Nephron progenitor cell (in vitro differentiated cells): ENCODE results near the gene ANO10.

ENCODE experiments used
- DNase-seq: peaks from one replicate; pipeline ENCODE4 v3.0.0; 2021
- H3K27ac Mint-ChIP-seq: 2 replicates; pipeline ENCODE4 v1.8.0; 2021; ENCODE audit warnings: mild to moderate bottlenecking, moderate library complexity, mixed read lengths
- H3K27me3 Mint-ChIP-seq: 2 replicates; pipeline ENCODE4 v1.8.0; 2021; ENCODE audit warnings: mild to moderate bottlenecking, low read depth, mixed read lengths; ENCODE audit not compliant: poor library complexity
- H3K36me3 Mint-ChIP-seq: 2 replicates; pipeline ENCODE4 v1.8.0; 2021; ENCODE audit warnings: low read depth, mixed read lengths
- H3K4me1 Mint-ChIP-seq: 2 replicates; pipeline ENCODE4 v1.8.0; 2021; ENCODE audit warnings: mixed read lengths
- H3K4me3 Mint-ChIP-seq: 2 replicates; pipeline ENCODE4 v1.8.0; 2021; ENCODE audit warnings: mild to moderate bottlenecking, moderate library complexity, mixed read lengths
- H3K9me3 Mint-ChIP-seq: 2 replicates; pipeline ENCODE4 v1.8.0; 2021; ENCODE audit warnings: mild to moderate bottlenecking, moderate library complexity, mixed read lengths
- TF ChIP-seq, protein P1 (sequence below): fragments of 200-600 bp; sonication (generic); IDR thresholded peaks from 2 replicates; pipeline ENCODE4 v1.5.0; 2021; ENCODE audit warnings: antibody characterized with exemption

The ANO10 gene

DNA sequence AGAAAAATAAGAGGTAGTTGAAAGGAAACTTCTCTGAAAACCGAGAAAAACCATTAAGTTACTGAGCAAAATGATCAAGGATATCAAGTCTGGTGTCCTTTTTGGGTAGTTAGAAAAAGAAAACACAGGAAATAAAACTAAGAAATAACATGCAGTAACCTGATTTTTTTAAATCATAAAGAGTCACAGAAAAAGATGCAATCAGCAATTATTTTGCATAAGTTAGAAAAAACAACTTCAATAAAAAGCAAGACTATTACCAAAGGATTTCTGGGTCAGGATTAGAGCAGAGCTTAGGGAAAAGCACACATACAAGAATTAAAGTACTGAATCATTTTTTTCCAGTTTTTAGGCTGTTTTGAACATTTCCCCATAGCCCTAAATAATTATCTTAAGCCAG, 28.5 kb upstream of the ANO10 start:
- TF ChIP-seq, protein P1, sequence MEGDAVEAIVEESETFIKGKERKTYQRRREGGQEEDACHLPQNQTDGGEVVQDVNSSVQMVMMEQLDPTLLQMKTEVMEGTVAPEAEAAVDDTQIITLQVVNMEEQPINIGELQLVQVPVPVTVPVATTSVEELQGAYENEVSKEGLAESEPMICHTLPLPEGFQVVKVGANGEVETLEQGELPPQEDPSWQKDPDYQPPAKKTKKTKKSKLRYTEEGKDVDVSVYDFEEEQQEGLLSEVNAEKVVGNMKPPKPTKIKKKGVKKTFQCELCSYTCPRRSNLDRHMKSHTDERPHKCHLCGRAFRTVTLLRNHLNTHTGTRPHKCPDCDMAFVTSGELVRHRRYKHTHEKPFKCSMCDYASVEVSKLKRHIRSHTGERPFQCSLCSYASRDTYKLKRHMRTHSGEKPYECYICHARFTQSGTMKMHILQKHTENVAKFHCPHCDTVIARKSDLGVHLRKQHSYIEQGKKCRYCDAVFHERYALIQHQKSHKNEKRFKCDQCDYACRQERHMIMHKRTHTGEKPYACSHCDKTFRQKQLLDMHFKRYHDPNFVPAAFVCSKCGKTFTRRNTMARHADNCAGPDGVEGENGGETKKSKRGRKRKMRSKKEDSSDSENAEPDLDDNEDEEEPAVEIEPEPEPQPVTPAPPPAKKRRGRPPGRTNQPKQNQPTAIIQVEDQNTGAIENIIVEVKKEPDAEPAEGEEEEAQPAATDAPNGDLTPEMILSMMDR: no peak
- Mint-ChIP-seq H3K9me3 (peaks cover 4% of the 10 kb centered on the region), H3K4me1 (peaks cover 19% of the 10 kb centered on the region), H3K36me3 (peaks cover 4% of the 10 kb centered on the region), H3K27me3 (no peaks in the 10 kb centered on the region), H3K4me3 (no peak overlapping the region), H3K27ac (no peak overlapping the region)
- DNase-seq: no peak

DNA sequence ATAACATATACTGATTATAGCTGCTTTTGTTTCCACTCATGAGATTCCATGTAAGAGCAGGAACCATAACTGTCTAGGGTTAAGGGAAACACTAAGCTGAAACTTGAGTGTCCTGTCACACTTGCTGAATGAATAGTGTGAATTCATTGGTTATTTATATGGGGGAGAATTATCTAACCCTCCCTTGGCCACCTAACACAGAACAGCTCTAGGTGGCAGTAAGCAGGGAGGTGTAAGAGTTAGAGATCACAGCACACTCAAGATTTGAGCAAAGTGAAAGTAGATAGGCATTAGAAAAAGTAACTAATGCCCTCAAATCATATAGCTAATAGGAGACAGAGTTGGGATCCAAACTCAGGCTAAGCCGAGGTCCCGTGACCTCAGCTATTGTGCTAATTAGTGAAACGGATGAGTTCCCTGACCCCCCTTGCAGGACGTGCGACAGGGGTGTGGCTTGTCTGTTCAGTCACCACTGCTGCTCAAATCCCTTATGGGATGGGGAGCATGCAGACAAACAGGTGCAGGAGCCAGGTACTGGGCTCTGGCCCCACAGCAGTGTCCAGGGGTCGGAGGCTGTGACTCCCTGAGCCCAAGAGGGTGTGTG, 27.7 kb upstream of the ANO10 start:
- TF ChIP-seq, protein P1: no peak
- Mint-ChIP-seq H3K36me3 (no peaks in the 10 kb centered on the region), H3K27me3 (no peaks in the 10 kb centered on the region), H3K27ac (no peak overlapping the region), H3K9me3 (no peaks in the 10 kb centered on the region), H3K4me1 (peaks cover 15% of the 10 kb centered on the region), H3K4me3 (no peak overlapping the region)
- DNase-seq: peak; percentile 12

- H3K4me1 Mint-ChIP-seq: peaks cover 15% of the 10 kb centered on the region
- H3K4me3 Mint-ChIP-seq: no peak overlapping the region
- no peaks in the 10 kb centered on the region for H3K27me3 Mint-ChIP-seq
- no peaks in the 10 kb centered on the region for H3K9me3 Mint-ChIP-seq
- H3K27ac Mint-ChIP-seq: no peak overlapping the region
- DNase-seq: no peak
- H3K36me3 Mint-ChIP-seq: no peaks in the 10 kb centered on the region
- TF ChIP-seq, protein P1: no peak
These were observed 27.1 kb upstream of the ANO10 start for GRCh38 chr3:43648957-43649356.

- H3K36me3 Mint-ChIP-seq: no peaks in the 10 kb centered on the region
- H3K9me3 Mint-ChIP-seq: no peaks in the 10 kb centered on the region
- H3K27ac Mint-ChIP-seq: no peak overlapping the region
- TF ChIP-seq, protein P1: no peak
- peaks cover 15% of the 10 kb centered on the region for H3K4me1 Mint-ChIP-seq
- DNase-seq: no peak
- H3K27me3 Mint-ChIP-seq: no peaks in the 10 kb centered on the region
- no peak overlapping the region for H3K4me3 Mint-ChIP-seq
These were observed 25.7 kb upstream of the ANO10 start for GRCh38 chr3:43647331-43648166.

DNA sequence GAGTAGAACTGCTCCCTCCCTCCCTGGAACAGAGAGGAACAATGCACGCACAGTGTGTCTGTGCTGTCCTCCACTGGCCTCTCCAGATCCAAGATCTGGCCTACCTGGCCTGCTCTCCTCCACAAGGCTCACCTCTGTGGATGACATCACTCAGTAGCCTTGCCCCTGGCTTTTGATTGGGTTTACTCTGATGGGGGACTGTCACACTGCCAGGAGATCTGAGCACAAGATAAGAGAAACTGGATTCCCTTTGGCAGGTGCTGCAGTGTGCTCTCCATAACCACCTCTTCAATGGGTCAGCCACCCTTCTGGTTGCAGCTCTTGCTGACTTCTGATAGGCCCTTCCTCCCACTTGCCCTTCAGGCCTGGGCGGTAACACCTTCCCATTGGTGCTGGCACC, 22.6 kb upstream of the ANO10 start:
- Mint-ChIP-seq H3K9me3 (no peaks in the 10 kb centered on the region), H3K4me3 (no peak overlapping the region), H3K27ac (no peak overlapping the region), H3K27me3 (no peaks in the 10 kb centered on the region), H3K36me3 (no peaks in the 10 kb centered on the region), H3K4me1 (peaks cover 6% of the 10 kb centered on the region)
- TF ChIP-seq, protein P1: no peak
- no peak for DNase-seq
